Head of caudate nucleus (tissue), 42 donors: Measurements from ENCODE around the gene FAM221B.

Experiments
- DNase-seq, 42 donors: peaks; one replicate each; pipeline versions ENCODE4 v3.0.0 to v3.0.0-alpha.2; 2020 to 2021; ENCODE audit warnings: mixed read lengths in 7 of 42
- intact Hi-C: fragments of 100-400 bp; cut with DNase I; formaldehyde crosslinking; loops from one replicate; pipeline ENCODE4 v1.15.0; 2022

Gene FAM221B

DNA sequence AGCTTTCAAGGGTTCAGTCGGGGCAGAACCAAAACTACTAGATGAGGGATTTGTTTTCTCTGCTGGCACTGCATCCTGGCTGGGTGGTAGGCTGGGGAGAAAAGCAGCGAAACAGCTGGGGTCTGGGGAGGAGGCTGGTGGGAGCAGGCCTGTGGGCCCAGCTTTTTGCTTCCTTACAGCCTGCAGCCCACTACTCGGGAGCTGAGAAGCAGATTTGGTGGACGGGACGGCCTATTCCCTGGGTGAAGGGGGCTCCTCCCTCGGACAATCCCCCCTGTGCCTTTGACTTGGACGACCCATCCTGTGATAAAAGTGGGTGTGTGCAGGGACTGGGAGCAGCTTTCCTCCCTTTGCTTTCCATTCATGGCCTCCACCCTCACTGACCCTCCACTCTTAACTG, 28.0 kb downstream of the FAM221B start:
- intact Hi-C loops, result no loop called here
- no peak for DNase-seq

DNA sequence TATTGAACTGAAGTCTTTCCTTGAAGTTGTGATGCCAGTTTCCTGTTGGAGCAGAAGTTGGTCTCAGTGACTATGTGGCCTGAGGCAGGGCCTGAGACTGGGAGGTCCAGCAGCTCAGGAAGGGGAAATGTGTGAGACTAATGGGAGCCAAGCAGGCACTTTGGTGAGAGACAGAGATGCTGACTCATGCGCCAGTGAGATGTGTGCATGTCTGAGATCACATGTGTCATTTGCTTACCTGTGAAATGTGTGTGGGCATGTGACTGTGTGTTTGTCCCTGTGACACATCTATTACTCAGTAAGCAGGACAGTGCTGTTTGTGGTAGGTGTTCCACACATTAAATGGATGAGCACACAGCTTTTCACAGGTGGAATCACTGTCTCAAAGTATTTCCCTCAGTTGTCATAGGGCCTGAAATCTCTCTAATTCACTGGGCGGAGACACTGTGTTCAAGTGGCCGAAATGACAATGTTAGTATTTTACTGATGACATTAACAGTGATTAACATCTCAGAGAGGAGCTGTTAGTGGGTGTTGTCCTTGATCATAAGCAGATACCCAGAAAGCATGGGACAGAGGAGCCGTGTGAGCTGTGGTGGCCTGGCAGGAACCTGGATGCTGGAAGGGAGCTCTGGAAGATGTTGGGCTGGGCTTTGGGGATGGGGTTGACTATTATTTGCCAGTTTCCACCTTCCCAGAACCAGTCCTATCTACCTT, 29.7 kb downstream of the FAM221B start:
- peak in 17 of 42 donors; percentile 13 to 64 (median 36) for DNase-seq
- intact Hi-C loops, result no loop called here

DNA sequence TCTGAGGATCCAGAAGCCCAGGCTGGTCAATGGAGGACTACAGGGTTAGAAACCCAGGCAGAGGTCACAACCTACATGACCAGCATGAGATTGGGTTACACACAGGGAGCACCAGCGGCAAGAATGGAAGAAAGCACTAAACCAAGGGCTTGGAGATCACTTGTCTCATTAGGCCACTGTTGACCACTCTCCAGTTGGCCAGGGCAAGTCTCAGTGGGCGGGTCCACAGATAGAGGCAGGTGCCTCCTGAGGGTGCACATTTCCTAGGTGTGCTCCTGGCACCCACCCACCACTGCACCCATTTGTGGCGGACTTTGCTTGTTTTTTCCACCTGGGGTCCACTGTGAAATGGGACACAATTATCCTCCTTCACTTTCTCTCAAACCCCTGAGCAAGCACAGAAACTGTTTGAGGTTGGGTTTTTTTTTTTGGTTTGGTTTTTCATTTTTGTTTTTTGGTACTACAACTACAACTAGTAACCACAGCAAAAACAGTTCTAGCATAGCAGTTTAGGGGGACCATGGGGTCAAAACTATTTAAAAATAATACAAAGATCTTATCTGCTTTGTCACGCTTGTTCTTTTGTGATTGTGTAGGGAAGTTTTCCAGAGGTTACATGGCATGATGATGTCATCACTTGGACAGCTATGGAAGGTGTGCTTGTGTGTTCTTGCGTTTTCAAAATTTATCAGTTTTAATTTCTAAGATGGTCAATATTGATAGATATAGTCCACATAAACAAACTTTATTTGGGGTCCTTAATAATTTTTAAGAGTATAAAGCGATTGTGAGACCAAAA, 31.0 kb downstream of the FAM221B start:
- intact Hi-C loops, result no loop called here
- no peak for DNase-seq

DNA sequence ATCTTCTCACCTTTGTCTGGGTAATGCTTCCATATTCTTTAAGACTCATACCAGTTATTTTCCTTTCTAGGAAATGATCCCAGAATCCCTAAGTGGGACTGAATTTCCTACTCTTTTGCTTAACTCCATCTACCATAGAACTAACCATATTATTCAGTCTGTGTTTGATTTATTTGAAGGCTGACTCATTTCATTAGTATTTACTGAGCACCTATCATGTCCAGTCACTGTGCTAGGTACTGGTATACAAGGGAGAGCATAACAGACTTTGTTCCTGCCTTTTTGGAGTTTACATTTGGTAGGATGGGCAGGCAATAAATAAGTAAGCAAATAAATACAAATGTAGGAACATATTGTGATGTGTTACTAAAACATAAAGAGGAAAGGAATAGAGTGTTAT, 32.8 kb downstream of the FAM221B start:
- no peak for DNase-seq
- intact Hi-C loops, result no loop called here

DNA sequence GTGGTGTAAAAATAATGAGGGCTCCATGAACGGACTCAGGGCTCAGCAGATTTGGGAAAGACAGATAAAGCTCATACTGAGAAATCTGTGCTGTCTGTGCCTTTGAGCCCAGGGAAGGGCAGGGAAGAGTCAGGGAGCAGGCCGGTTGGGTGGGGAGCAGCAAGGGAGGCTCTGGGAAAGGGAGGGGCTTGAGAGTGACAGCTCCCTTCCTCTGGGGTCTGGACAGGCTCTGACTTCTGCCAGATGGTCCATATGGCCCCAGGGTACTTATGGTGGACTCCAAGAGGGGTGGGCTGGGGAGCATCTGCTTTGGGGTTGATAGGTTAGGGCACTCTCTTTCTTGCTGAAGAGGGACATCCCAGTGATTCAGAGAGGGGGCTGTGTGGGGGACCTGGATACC, 35.1 kb downstream of the FAM221B start:
- no peak for DNase-seq
- intact Hi-C loops, result loop anchor here (5.0 kb wide), 1 partner anchor 89 kb away; no protein-coding TSS in a partner anchor

DNA sequence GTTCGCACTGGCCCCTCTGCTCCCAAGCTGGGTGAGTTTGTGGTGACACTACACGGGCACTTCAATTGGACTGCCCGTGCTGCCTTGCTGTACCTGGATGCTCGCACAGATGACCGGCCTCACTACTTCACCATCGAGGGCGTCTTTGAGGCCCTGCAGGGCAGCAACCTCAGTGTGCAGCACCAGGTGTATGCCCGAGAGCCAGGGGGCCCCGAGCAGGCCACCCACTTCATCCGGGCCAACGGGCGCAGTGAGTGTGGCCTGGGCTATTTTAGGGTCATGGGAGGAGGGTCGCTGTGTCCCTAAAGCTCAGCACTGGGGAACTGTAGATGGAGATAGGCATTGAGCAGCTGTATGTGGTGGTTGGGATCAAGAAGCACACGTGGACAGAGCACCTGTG, 35.7 kb downstream of the FAM221B start:
- intact Hi-C loops, result loop anchor here (5.0 kb wide), 1 partner anchor 89 kb away; no protein-coding TSS in a partner anchor
- DNase-seq, result no peak

DNA sequence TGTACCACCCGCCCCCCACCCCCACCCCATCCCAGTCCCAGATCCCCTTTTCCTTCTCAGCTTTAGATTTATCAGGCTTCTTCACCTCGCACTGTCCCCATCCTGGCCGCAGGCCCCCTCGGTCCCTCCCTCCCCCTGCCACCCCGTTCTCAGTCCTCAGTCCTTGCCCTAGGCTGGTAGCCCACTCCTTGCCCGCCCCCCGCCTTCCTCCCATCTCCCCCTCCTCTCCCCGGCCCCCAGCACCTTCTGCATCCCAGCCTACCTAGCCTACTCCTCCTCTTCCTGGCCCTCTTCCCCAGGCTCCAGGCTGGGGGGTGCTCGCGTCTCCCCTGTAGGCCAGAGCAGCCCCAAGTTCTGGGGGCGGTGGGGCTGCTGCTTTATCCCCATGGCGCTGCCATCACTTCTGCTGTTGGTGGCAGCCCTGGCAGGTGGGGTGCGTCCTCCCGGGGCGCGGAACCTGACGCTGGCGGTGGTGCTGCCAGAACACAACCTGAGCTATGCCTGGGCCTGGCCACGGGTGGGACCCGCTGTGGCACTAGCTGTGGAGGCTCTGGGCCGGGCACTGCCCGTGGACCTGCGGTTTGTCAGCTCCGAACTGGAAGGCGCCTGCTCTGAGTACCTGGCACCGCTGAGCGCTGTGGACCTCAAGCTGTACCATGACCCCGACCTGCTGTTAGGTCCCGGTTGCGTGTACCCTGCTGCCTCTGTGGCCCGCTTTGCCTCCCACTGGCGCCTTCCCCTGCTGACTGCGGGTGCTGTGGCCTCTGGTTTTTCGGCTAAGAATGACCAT, 36.3 kb downstream of the FAM221B start:
- intact Hi-C loops, result loop anchor here (5.0 kb wide), 1 partner anchor 90 kb away; no protein-coding TSS in a partner anchor
- DNase-seq, result peak in 6 of 42 donors; percentile 18 to 42 (median 30)

DNA sequence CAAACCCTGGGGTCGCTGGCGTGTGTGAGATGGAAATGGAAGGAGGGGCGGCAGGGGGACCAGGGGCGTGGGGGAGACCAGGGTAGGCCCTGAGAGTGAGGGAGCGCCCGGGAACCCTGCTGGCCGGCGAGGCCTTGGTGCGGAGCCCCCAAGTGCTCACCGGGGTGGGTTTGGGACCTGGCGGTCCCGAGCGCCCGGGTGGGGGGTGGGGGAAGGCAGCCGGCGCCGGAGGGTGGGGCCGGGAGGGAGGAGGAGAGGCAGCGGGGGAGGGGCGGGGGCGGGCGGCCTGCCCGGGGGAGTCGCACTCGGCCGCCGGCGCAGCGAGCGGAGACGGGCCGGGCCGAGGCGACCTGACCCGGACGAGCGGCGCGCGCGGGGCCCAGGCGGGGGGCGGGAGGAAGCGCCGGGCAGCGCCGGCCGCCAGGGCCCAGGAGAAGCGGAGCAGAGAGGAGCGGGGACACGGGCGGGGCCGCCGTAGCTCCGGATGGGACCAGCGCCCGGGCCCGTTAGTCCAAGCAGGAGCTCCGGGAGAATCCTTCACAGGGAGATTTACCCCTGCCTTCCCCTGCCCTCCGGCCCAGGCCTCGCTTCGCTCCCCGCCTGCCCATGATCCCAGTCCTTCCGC, 37.1 kb downstream of the FAM221B start, which contains the start of gene NPR2:
TSS of gene NPR2 (plus strand) at position 295 of the 625 bp plus-strand sequence. CDS start 818 bp downstream, outside the sequence.
- intact Hi-C loops, result loop anchor here (5.0 kb wide), 1 partner anchor 91 kb away; no protein-coding TSS in a partner anchor

DNA sequence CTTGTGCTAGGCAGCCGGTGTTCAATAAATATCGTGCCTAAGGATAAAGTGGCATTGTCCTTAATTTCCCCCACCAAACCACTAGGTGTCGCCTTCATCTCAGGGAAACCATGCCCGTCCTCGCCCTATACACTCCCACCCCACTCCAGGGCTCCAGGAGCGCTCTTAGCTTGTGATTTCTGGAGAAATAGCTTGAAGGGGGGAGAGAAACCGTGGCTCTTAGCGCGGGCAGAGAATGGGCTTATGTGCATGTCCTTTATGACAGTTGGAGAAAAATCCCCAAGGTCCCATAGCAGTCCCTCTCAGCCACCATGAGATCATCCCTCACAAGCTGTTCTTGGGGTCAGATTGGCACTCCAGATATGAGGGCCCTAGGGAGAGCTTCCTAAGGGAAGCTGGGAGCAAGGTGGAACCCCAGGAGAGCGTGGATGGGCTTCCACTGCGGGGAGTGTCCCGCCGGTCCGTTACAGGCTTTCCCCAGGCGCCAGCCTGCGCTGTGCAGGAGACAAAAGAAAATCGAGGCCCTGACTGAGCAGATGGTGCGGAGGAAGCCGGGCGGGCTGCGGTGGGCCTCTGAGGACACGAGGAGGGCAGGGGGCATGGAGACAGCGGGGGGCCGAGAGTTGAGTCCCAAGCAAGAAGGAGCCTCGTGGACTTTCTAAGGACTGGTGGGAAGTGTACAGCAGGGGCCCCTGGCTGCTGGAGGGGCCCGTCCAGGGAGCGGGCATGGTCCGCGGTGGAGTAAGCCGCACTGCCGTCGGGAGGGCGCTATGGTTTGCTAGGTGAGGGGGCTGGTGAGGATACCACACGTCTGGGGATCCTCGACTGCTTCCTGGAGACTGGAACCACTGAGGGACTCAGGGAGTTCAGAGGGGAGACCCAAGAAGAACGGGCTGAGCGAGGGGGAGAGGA, 37.9 kb downstream of the FAM221B start:
- DNase-seq, result peak; percentile 43 to 91 (median 76)
- intact Hi-C loops, result loop anchor here (5.0 kb wide), 1 partner anchor 92 kb away; no protein-coding TSS in a partner anchor

More for the DNA sequence above, 37.1 kb downstream of the FAM221B start, which contains the start of gene NPR2:
- DNase-seq, result peak in 23 of 42 donors; percentile 13 to 58 (median 36)

DNA sequence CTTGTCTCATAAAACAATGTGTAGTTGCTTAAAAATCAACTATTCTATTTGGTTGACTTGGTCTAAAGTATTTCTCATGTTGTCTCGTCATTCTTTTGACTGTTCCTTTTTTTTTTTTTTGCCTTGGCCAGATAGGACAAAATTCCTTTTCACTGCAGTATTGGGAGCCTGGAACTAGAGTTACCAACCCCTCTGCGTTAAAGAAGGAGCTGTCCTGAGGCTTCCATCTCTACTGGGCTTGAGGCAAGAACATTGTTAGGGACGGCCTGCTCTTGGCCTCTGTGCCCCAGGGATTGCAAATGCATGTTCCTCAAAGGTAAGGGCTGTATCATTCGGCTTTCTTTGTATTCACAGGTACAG, 38.5 kb downstream of the FAM221B start:
- DNase-seq, result no peak
- intact Hi-C loops, result loop anchor here (5.0 kb wide), 1 partner anchor 92 kb away; no protein-coding TSS in a partner anchor

DNA sequence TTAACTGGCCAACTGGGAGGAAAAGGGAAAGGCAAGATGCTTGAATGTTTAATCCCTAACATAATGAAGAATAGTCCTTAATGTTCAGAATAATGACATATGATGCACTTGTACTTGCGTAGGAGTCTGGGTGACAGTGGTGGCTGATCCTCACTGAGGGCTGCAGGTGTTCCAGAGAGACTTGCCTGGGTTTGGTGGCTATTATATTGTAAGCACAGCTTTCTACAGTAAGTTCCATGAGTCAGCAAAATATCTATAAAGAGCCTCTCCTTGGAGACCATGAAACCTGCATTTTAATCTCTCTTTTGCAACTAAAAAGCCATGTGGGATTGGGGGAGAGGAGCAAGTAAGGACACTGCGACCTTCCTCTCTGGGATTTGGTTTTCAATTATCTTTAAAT, 39.0 kb downstream of the FAM221B start:
- intact Hi-C loops, result no loop called here

DNA sequence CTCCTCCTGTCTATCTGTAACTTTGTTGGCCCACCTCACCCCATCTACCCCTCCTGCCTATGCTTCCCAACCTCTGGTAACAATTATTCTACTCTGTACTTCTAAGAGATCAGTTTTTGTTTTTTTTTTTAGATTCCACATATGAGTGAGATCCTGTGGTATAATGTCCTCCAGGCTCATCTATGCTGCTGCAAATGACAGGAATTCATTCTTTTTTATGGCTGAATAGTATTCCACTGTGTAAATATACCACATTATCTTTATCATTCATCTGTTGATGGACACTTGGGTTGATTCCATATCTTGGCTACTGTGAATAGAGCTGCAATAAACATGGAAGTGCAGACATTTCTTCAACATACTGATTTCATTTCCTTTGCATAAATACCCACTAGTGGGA, 45.1 kb downstream of the FAM221B start:
- intact Hi-C loops, result no loop called here
- DNase-seq, result no peak

More for the DNA sequence above, 39.0 kb downstream of the FAM221B start:
- DNase-seq, result peak in 1 of 42 donors; percentile 31

DNA sequence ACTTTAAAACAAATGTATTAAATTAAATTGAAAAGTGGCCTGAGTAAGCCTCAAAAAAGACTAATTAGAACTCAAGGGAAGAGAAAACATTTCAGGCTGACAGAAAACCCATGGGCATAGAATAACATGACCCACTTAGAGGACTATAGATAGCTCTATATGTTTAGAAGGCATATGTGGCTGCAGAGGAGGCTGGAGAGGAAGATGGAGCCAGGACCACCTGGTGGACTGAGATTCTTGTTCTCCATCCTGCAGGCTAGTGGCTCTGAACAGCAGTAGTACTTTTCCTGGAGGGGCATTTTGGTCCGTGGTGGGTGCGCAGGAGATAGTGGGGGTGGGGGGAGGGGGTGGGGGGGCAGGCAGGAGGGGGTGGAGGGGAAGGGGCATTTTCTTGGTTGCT, 47.5 kb downstream of the FAM221B start:
- intact Hi-C loops, result no loop called here
- DNase-seq, result no peak

DNA sequence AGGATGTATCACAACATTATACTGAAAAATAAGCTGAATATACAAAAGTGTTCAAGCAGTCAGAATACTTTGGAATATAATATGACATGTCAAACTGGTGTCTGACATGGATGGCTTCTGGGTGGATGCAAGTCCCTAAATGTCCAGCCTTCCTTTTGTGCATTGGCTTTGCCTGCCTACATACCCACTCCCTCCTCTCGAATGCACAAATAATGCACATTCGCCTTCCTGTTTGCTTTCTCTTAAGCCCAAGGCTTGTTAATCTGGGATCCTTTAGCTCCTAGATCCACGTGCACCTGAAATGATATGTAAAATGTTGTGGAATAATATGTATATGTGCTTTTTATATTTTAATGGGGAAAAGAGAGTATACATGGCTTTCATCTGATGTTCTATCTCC, 50.0 kb downstream of the FAM221B start:
- DNase-seq, result no peak
- intact Hi-C loops, result no loop called here

DNA sequence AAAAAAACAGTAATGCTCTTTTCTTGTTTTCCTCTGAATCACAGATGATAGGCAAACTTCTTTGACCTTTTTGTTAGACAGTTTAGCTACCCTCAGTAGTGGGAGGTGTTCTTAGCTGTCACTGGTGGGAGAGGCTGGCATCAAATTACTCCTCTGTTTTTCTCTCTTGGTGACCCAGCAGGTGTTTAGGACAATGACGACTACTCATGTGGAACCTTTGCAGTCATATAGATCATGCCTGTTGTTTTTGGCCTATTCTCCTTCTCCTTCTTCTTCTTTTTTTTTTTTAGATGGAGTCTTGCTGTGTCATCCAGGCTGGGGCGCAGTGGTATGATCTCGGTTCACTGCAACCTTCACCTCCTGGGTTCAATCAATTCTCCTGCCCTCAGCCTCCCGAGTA, 52.5 kb downstream of the FAM221B start:
- intact Hi-C loops, result no loop called here
- DNase-seq, result no peak

DNA sequence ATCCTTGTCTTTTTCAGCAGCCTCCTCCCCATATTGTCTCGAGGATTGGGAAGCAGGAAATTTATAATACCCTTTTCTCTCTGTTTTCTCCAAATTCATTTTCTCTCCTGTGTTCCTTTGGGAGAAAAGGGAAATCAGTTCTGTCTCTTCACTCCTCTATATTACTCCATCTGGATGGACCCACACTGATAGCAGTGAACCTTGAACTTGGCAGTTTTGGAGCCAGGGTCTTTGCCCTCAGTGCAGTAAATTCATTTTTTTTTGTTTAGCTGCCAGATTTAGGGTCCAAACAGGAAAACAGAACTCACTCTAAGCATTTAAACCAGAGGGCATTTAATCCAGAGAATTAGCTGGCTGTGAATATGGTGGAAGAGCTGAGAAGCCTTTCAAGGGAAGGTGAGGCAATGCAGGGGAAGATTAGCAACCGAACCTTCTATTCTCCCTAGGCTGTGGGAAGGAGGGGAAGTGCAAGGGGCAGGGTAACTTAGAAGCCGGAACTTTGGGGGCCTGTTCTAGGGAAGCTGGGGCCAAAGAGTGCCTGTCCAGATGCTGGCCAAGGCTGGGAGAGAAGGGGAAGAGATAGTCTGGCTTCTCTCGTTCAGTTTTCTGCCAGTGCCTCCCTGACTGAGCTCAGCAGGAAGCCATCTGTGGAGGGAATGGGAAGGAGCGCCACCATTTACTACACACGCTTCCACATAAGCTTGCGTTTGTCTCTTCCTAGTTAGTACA, 53.5 kb downstream of the FAM221B start:
- intact Hi-C loops, result no loop called here
- DNase-seq, result peak in 13 of 42 donors; percentile 19 to 56 (median 29)

DNA sequence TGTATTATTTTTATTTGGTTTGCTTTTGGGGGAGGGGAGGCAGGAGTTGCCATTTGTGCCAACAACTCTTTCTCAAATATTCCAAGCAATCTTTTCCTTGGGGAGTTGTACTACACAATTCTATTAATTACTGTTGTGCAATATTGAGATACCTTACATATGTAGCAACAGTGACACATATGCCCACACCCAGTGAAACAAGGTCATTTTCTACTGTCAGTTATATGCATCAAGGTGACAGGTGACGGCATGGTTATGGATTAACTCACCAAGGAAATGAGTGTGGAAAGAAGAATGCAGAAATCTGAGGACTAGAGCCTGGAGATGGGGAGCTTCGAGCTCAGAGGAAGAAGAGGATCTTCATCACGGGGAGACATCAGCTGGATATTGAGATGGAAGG, 56.6 kb downstream of the FAM221B start:
- intact Hi-C loops, result no loop called here
- DNase-seq, result no peak
